ENCODE results near the gene CMTM6.

CMTM6 gene

GRCh38 chr3:32511005-32511404, 8.4 kb upstream of the CMTM6 start:
- no peak for TF ChIP-seq EZH2phosphoT487 (IDR thresholded peaks at IDR 0.05; ENCODE audit: borderline replicate concordance, low read length)
- TF ChIP-seq, protein P1, sequence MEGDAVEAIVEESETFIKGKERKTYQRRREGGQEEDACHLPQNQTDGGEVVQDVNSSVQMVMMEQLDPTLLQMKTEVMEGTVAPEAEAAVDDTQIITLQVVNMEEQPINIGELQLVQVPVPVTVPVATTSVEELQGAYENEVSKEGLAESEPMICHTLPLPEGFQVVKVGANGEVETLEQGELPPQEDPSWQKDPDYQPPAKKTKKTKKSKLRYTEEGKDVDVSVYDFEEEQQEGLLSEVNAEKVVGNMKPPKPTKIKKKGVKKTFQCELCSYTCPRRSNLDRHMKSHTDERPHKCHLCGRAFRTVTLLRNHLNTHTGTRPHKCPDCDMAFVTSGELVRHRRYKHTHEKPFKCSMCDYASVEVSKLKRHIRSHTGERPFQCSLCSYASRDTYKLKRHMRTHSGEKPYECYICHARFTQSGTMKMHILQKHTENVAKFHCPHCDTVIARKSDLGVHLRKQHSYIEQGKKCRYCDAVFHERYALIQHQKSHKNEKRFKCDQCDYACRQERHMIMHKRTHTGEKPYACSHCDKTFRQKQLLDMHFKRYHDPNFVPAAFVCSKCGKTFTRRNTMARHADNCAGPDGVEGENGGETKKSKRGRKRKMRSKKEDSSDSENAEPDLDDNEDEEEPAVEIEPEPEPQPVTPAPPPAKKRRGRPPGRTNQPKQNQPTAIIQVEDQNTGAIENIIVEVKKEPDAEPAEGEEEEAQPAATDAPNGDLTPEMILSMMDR (IDR thresholded peaks at IDR 0.05; ENCODE audit: low read depth, low read length, poor library complexity, severe bottlenecking), result no peak
- Histone ChIP-seq H3K9me3 (ENCODE audit: control insufficient read depth, insufficient read depth, low read length) (no peaks in the 10 kb centered on the region), H3K4me1 (ENCODE audit: control insufficient read depth, low read length) (peaks cover 5% of the 10 kb centered on the region), H3K4me2 (ENCODE audit: low read length) (no peak overlapping the region), H3K4me3 (ENCODE audit: low read length) (no peak overlapping the region), H3F3A (ENCODE audit: control insufficient read depth, insufficient read depth) (peaks cover 6% of the 10 kb centered on the region; the same call in 1 of the 2 replicates), H3K9me2 (replicated peaks; ENCODE audit: control insufficient read depth, low read length) (no peaks in the 10 kb centered on the region), H3K36me3 (ENCODE audit: control insufficient read depth, low read length) (no peaks in the 10 kb centered on the region), H3K27ac (ENCODE audit: low read depth, low read length) (no peak overlapping the region), H3K27me3 (ENCODE audit: control insufficient read depth, low read length) (no peaks in the 10 kb centered on the region), H4K20me1 (ENCODE audit: control insufficient read depth, insufficient read depth, low read depth, low read length) (no peaks in the 10 kb centered on the region), H3K79me2 (ENCODE audit: control insufficient read depth, low read length) (no peaks in the 10 kb centered on the region)

DNA sequence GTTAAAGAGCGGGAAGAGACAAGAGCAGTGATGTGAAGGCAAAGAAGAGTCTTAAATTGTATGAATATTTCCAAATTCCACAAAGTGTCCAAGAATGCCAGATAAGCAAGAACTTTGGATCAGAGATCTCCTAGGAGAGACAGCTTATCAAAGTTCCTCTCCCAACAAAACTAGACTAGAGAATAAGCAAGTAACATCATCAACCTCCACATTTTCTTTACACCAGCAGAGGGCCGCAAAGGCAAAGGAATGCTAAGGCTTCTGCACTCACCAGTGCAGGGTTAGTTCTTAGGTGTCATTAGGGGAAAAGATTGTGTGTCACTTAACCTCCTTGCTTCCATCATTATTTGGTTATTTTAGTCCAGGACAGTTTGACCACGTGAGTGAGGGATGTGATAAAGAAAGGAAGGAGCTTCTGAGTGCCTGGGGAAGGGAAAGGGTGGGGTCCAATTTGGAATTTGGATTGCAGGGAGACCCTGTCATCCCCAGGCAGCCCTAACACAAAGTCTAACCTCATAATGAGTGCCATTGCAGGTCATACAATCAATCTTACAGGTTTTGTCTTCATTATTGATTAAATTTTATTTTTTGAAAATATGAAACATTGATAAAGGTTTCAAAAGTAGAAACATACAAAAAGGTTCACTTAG, 7.5 kb upstream of the CMTM6 start:
- H3K4me1 ChIP-seq (ENCODE audit: control insufficient read depth, low read length), result peaks cover 6% of the 10 kb centered on the region
- no peak overlapping the region for H3K4me3 ChIP-seq (ENCODE audit: low read length)
- no peaks in the 10 kb centered on the region for H3K79me2 ChIP-seq (ENCODE audit: control insufficient read depth, low read length)
- no peaks in the 10 kb centered on the region for H3K27me3 ChIP-seq (ENCODE audit: control insufficient read depth, low read length)
- H4K20me1 ChIP-seq (ENCODE audit: control insufficient read depth, insufficient read depth, low read depth, low read length), result no peaks in the 10 kb centered on the region
- TF ChIP-seq, protein P1 (IDR thresholded peaks at IDR 0.05; ENCODE audit: low read depth, low read length, poor library complexity, severe bottlenecking), result peak; percentile 80
- TF ChIP-seq EZH2phosphoT487 (IDR thresholded peaks at IDR 0.05; ENCODE audit: borderline replicate concordance, low read length), result no peak
- no peaks in the 10 kb centered on the region for H3K9me2 ChIP-seq (replicated peaks; ENCODE audit: control insufficient read depth, low read length)
- H3K9me3 ChIP-seq (ENCODE audit: control insufficient read depth, insufficient read depth, low read length), result no peaks in the 10 kb centered on the region
- no peaks in the 10 kb centered on the region for H3K36me3 ChIP-seq (ENCODE audit: control insufficient read depth, low read length)
- no peak overlapping the region for H3K4me2 ChIP-seq (ENCODE audit: low read length)
- H3F3A ChIP-seq (ENCODE audit: control insufficient read depth, insufficient read depth), result peaks cover 6% of the 10 kb centered on the region; the same call in 1 of the 2 replicates
- no peak overlapping the region for H3K27ac ChIP-seq (ENCODE audit: low read depth, low read length)

DNA sequence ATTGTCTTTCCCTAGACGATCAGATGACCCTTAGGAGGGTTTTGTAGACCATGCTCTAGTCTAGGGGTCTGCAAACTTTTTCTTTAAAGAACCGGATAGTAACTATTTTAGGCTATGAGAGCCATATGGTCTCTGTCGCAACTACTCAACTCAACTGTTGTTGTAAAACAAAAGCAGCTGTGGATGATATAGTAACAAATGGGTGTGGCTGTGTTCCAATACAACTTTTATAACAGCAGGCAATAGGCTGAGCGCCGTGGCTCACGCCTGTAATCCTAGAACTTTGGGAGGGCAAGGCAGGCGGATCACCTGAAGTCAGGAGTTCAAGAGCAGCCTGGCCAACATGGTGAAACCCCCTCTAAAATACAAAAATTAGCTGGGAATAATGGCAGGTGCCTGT, 6.1 kb upstream of the CMTM6 start:
- H3K36me3 ChIP-seq (ENCODE audit: control insufficient read depth, low read length), result no peaks in the 10 kb centered on the region
- H3K4me3 ChIP-seq (ENCODE audit: low read length), result no peak overlapping the region
- no peak overlapping the region for H3K27ac ChIP-seq (ENCODE audit: low read depth, low read length)
- no peak for TF ChIP-seq EZH2phosphoT487 (IDR thresholded peaks at IDR 0.05; ENCODE audit: borderline replicate concordance, low read length)
- TF ChIP-seq, protein P1 (IDR thresholded peaks at IDR 0.05; ENCODE audit: low read depth, low read length, poor library complexity, severe bottlenecking), result no peak
- peaks cover 6% of the 10 kb centered on the region for H3K4me1 ChIP-seq (ENCODE audit: control insufficient read depth, low read length)
- no peak overlapping the region for H3K4me2 ChIP-seq (ENCODE audit: low read length)
- H3K9me2 ChIP-seq (replicated peaks; ENCODE audit: control insufficient read depth, low read length), result no peaks in the 10 kb centered on the region
- no peaks in the 10 kb centered on the region for H3K9me3 ChIP-seq (ENCODE audit: control insufficient read depth, insufficient read depth, low read length)
- no peaks in the 10 kb centered on the region for H4K20me1 ChIP-seq (ENCODE audit: control insufficient read depth, insufficient read depth, low read depth, low read length)
- H3K27me3 ChIP-seq (ENCODE audit: control insufficient read depth, low read length), result no peaks in the 10 kb centered on the region
- H3F3A ChIP-seq (ENCODE audit: control insufficient read depth, insufficient read depth), result 0 out of 2 replicates have a peak, but pooled peaks cover 2% of the 10 kb centered on the region
- H3K79me2 ChIP-seq (ENCODE audit: control insufficient read depth, low read length), result no peaks in the 10 kb centered on the region

Data from DOHH2 (cell line).